Measurements from ENCODE around the gene OXSR1.

Gene OXSR1

GRCh38 chr3:38270606-38271005, 105.3 kb downstream of the OXSR1 start:
- no peak for DNase-seq (ENCODE audit: low read depth)
- H3K4me3 ChIP-seq (ENCODE audit: low read depth, low read length): no peak overlapping the region
- TF ChIP-seq CTCF (IDR thresholded peaks at IDR 0.05; ENCODE audit: insufficient read depth, low read depth, low read length, missing control alignments): no peak

DNA sequence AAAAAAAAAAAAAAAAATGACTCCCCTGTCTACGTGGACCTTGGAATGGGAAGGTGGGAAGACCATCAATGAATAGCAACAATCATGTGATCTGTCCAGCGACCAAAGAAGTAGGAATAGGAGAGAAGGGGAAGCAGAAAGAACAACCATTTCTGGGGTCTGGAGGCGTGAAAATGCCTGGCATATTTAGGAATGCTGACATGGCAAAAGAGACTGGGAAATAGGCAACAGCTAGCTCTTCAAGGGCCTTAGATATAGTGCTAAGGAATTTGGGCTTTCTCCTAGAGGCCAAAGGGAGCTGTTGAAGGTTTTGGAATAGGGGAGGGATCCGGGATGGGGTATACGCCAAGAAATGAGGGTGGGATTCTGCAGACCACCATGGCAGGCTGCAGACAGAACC, 106.2 kb downstream of the OXSR1 start:
- DNase-seq (ENCODE audit: low read depth): no peak
- H3K4me3 ChIP-seq (ENCODE audit: low read depth, low read length): no peak overlapping the region
- no peak for TF ChIP-seq CTCF (IDR thresholded peaks at IDR 0.05; ENCODE audit: insufficient read depth, low read depth, low read length, missing control alignments)

GRCh38 chr3:38274864-38275649, 109.7 kb downstream of the OXSR1 start:
- no peak overlapping the region for H3K4me3 ChIP-seq (ENCODE audit: low read depth, low read length)
- TF ChIP-seq CTCF (IDR thresholded peaks at IDR 0.05; ENCODE audit: insufficient read depth, low read depth, low read length, missing control alignments): no peak
- no peak for DNase-seq (ENCODE audit: low read depth)

DNA sequence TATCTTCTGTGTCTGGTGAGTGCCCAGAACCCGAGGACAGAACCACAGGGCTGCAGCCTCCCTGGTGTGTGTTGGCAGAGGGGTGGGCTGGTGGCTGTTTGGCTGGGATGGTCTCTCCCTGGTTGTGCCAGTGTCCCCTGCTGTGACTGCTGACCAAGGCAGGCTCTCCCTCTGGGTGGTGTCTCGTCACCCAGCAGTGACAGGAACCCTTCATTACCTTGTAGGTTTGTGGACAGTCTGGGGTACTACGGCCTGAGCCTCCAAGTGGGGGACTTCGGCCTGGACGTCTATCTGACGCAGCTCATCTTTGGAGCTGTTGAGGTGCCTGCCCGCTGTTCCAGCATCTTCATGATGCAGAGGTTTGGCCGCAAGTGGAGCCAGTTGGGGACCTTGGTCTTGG, 110.3 kb downstream of the OXSR1 start:
- no peak for DNase-seq (ENCODE audit: low read depth)
- TF ChIP-seq CTCF (IDR thresholded peaks at IDR 0.05; ENCODE audit: insufficient read depth, low read depth, low read length, missing control alignments): no peak

GRCh38 chr3:38276081-38276916, 111.0 kb downstream of the OXSR1 start:
- TF ChIP-seq CTCF (IDR thresholded peaks at IDR 0.05; ENCODE audit: insufficient read depth, low read depth, low read length, missing control alignments): no peak
- DNase-seq (ENCODE audit: low read depth): no peak
- no peak overlapping the region for H3K4me3 ChIP-seq (ENCODE audit: low read depth, low read length)

More for the DNA sequence above, 110.3 kb downstream of the OXSR1 start:
- no peak overlapping the region for H3K4me3 ChIP-seq (ENCODE audit: low read depth, low read length)

- no peak for TF ChIP-seq CTCF (IDR thresholded peaks at IDR 0.05; ENCODE audit: insufficient read depth, low read depth, low read length, missing control alignments)
- DNase-seq (ENCODE audit: low read depth): no peak
- H3K4me3 ChIP-seq (ENCODE audit: low read depth, low read length): no peak overlapping the region
Measured at GRCh38 chr3:38276917-38277630, 111.7 kb downstream of the OXSR1 start.

All from GM12865 (cell line).